Liver (tissue), 3 donors: ENCODE measurements around the gene CSTF2T.

ENCODE experiments used
- ATF3 ChIP-seq: IDR thresholded peaks from 2 replicates; pipeline ENCODE4 v1.6.1; 2016; ENCODE audit warnings: antibody characterized with exemption
- EGR1 ChIP-seq, 2 donors: IDR thresholded peaks; 2 replicates each; pipeline ENCODE4 v1.6.1; 2016 to 2018; ENCODE audit warnings: antibody characterized with exemption in 2 of 2, low read depth in 2 of 2
- FOXA1 ChIP-seq: IDR thresholded peaks from 2 replicates; pipeline ENCODE4 v1.6.1; 2016; ENCODE audit warnings: antibody characterized with exemption
- FOXA2 ChIP-seq: IDR thresholded peaks from 2 replicates; pipeline ENCODE4 v1.6.1; 2016; ENCODE audit warnings: antibody characterized with exemption
- GABPA ChIP-seq, 2 donors: IDR thresholded peaks in 1 of 2; conservative IDR thresholded peaks in 1 of 2; 2 replicates each; pipeline ENCODE4 v1.6.1; 2016; ENCODE audit warnings: antibody characterized with exemption in 2 of 2, mild to moderate bottlenecking in 1 of 2, moderate library complexity in 1 of 2
- HNF4A ChIP-seq, 2 donors: conservative IDR thresholded peaks; 2 replicates each; pipeline ENCODE4 v1.6.1; 2016; ENCODE audit warnings: antibody characterized with exemption in 2 of 2, mild to moderate bottlenecking in 2 of 2
- MAX ChIP-seq: IDR thresholded peaks from 2 replicates; pipeline ENCODE4 v1.6.1; 2016; ENCODE audit warnings: antibody characterized with exemption
- RAD21 ChIP-seq, 2 donors: IDR thresholded peaks; 2 replicates each; pipeline ENCODE4 v1.6.1; 2016; ENCODE audit warnings: antibody characterized with exemption in 2 of 2, mild to moderate bottlenecking in 2 of 2
- SP1 ChIP-seq: IDR thresholded peaks from 2 replicates; pipeline ENCODE4 v1.6.1; 2018; ENCODE audit warnings: antibody characterized with exemption, mild to moderate bottlenecking
- TAF1 ChIP-seq: conservative IDR thresholded peaks from 2 replicates; pipeline ENCODE4 v1.6.1; 2016; ENCODE audit warnings: antibody characterized with exemption, mild to moderate bottlenecking
- YY1 ChIP-seq: IDR thresholded peaks from 2 replicates; pipeline ENCODE4 v1.6.1; 2016; ENCODE audit warnings: antibody characterized with exemption, mild to moderate bottlenecking
- TF ChIP-seq, protein P1 (sequence below): fragments of 150-350 bp; IDR thresholded peaks from 2 replicates; pipeline ENCODE4 v1.5.1; 2017; ENCODE audit warnings: improper control_type of control experiment, low read depth, low read length; ENCODE audit not compliant: missing input control
- TF ChIP-seq, protein P2 (sequence below): IDR thresholded peaks from 2 replicates; pipeline ENCODE4 v1.6.1; 2016; ENCODE audit warnings: antibody characterized with exemption, mild to moderate bottlenecking
- donor health status: healthy.
- donor health status: healthy.

GRCh38 chr10:51679841-51680240 lies 19.6 kb downstream of the CSTF2T start:
- TF ChIP-seq, protein P1, sequence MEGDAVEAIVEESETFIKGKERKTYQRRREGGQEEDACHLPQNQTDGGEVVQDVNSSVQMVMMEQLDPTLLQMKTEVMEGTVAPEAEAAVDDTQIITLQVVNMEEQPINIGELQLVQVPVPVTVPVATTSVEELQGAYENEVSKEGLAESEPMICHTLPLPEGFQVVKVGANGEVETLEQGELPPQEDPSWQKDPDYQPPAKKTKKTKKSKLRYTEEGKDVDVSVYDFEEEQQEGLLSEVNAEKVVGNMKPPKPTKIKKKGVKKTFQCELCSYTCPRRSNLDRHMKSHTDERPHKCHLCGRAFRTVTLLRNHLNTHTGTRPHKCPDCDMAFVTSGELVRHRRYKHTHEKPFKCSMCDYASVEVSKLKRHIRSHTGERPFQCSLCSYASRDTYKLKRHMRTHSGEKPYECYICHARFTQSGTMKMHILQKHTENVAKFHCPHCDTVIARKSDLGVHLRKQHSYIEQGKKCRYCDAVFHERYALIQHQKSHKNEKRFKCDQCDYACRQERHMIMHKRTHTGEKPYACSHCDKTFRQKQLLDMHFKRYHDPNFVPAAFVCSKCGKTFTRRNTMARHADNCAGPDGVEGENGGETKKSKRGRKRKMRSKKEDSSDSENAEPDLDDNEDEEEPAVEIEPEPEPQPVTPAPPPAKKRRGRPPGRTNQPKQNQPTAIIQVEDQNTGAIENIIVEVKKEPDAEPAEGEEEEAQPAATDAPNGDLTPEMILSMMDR, result no peak
- TF ChIP-seq EGR1 (IDR thresholded peaks at IDR 0.05; ENCODE audit: low read depth in 2 of 2) (no peak), MAX (no peak), GABPA (IDR thresholded peaks at IDR 0.05 in 1 of 2, conservative IDR thresholded peaks at IDR 0.05 in 1 of 2) (no peak), TAF1 (no peak), FOXA2 (no peak), HNF4A (conservative IDR thresholded peaks at IDR 0.05) (no peak), SP1 (no peak), YY1 (no peak), FOXA1 (no peak), RAD21 (IDR thresholded peaks at IDR 0.05) (no peak), ATF3 (no peak)
- TF ChIP-seq, protein P2, sequence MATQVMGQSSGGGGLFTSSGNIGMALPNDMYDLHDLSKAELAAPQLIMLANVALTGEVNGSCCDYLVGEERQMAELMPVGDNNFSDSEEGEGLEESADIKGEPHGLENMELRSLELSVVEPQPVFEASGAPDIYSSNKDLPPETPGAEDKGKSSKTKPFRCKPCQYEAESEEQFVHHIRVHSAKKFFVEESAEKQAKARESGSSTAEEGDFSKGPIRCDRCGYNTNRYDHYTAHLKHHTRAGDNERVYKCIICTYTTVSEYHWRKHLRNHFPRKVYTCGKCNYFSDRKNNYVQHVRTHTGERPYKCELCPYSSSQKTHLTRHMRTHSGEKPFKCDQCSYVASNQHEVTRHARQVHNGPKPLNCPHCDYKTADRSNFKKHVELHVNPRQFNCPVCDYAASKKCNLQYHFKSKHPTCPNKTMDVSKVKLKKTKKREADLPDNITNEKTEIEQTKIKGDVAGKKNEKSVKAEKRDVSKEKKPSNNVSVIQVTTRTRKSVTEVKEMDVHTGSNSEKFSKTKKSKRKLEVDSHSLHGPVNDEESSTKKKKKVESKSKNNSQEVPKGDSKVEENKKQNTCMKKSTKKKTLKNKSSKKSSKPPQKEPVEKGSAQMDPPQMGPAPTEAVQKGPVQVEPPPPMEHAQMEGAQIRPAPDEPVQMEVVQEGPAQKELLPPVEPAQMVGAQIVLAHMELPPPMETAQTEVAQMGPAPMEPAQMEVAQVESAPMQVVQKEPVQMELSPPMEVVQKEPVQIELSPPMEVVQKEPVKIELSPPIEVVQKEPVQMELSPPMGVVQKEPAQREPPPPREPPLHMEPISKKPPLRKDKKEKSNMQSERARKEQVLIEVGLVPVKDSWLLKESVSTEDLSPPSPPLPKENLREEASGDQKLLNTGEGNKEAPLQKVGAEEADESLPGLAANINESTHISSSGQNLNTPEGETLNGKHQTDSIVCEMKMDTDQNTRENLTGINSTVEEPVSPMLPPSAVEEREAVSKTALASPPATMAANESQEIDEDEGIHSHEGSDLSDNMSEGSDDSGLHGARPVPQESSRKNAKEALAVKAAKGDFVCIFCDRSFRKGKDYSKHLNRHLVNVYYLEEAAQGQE, result no peak
